GM23338 (cell line): ENCODE data around the gene DCLK1. TPM values are rescaled to one million over a fixed set of nuclear protein-coding genes. Genes with fewer than 3 reads are reported as not detected.

ENCODE experiments used
- ATAC-seq: fragments of 200-7000 bp; cut with Tn5 transposase; 3 replicates; pipeline ENCODE4 v1.9.1; 2020
- DNase-seq: peaks from one replicate; pipeline ENCODE4 v3.0.0-alpha.2; 2015; ENCODE audit warnings: low spot score
- H2AFZ ChIP-seq: fragments of 200-600 bp; sonication (generic); 2 replicates; pipeline ENCODE4 v1.8.0; 2016; ENCODE audit warnings: antibody characterized with exemption, mild to moderate bottlenecking, moderate library complexity
- H3F3A ChIP-seq: fragments of 200-600 bp; sonication (generic); replicated peaks from 2 replicates; pipeline ENCODE4 v1.8.0; 2017; ENCODE audit warnings: antibody characterized with exemption, mixed run types, low read depth
- H3K27ac ChIP-seq: fragments of 200-600 bp; sonication (generic); 2 replicates; pipeline ENCODE4 v1.6.1; 2016; ENCODE audit warnings: low read depth
- H3K27me3 ChIP-seq: fragments of 200-600 bp; sonication (generic); 2 replicates; pipeline ENCODE4 v1.8.0; 2016; ENCODE audit warnings: mild to moderate bottlenecking, mixed run types, moderate library complexity; ENCODE audit not compliant: insufficient read depth
- H3K36me3 ChIP-seq: fragments of 200-600 bp; sonication (generic); 2 replicates; pipeline ENCODE4 v1.8.0; 2016; ENCODE audit warnings: mild to moderate bottlenecking; ENCODE audit not compliant: insufficient read depth
- H3K4me1 ChIP-seq: fragments of 200-600 bp; sonication (generic); 2 replicates; pipeline ENCODE4 v1.8.0; 2016; ENCODE audit warnings: mild to moderate bottlenecking, moderate library complexity; ENCODE audit not compliant: insufficient read depth
- H3K4me2 ChIP-seq: fragments of 200-600 bp; sonication (generic); 2 replicates; pipeline ENCODE4 v1.7.1; 2017; ENCODE audit warnings: mixed run types
- H3K4me3 ChIP-seq: fragments of 200-600 bp; sonication (generic); 2 replicates; pipeline ENCODE4 v1.6.1; 2016; ENCODE audit warnings: mixed run types
- H3K79me2 ChIP-seq: fragments of 200-600 bp; sonication (generic); replicated peaks from 2 replicates; pipeline ENCODE4 v1.8.0; 2017; ENCODE audit warnings: mild to moderate bottlenecking; ENCODE audit not compliant: insufficient read depth
- H3K9me2 ChIP-seq: fragments of 200-600 bp; sonication (generic); 2 replicates; pipeline ENCODE4 v1.8.0; 2017; ENCODE audit not compliant: insufficient read depth
- H4K20me1 ChIP-seq: fragments of 200-600 bp; sonication (generic); replicated peaks from 2 replicates; pipeline ENCODE4 v1.8.0; 2017; ENCODE audit warnings: mild to moderate bottlenecking; ENCODE audit not compliant: insufficient read depth
- H3K27ac Mint-ChIP-seq: 2 replicates; pipeline ENCODE4 v1.8.0; 2020; ENCODE audit warnings: inconsistent platforms, mild to moderate bottlenecking, moderate library complexity, mixed read lengths
- H3K27me3 Mint-ChIP-seq: 3 replicates; pipeline ENCODE4 v1.8.0; 2022; ENCODE audit warnings: low read depth, mild to moderate bottlenecking, moderate library complexity, mixed read lengths, inconsistent platforms; ENCODE audit not compliant: insufficient read depth, poor library complexity
- H3K36me3 Mint-ChIP-seq: 3 replicates; pipeline ENCODE4 v1.8.0; 2021; ENCODE audit warnings: low read depth, mild to moderate bottlenecking, inconsistent platforms, moderate library complexity, mixed read lengths
- H3K4me1 Mint-ChIP-seq: 3 replicates; pipeline ENCODE4 v1.8.0; 2020; ENCODE audit warnings: mild to moderate bottlenecking, inconsistent platforms, mixed read lengths
- H3K4me3 Mint-ChIP-seq: 3 replicates; pipeline ENCODE4 v1.8.0; 2021; ENCODE audit warnings: moderate library complexity, mild to moderate bottlenecking, inconsistent platforms, mixed read lengths
- H3K9me3 Mint-ChIP-seq: 3 replicates; pipeline ENCODE4 v1.8.0; 2020; ENCODE audit warnings: moderate library complexity, mild to moderate bottlenecking, inconsistent platforms, mixed read lengths
- CTCF ChIP-seq, 2 experiments: fragments of 200-600 bp in 1 of 2; sonication (generic) in 1 of 2; conservative IDR thresholded peaks; 2 replicates each; pipeline versions ENCODE4 v1.5.1 to v1.6.1; 2016 to 2017; ENCODE audit warnings: antibody characterized with exemption in 2 of 2, low read depth in 2 of 2, mild to moderate bottlenecking in 2 of 2, moderate library complexity in 1 of 2
- JUNB ChIP-seq: IDR thresholded peaks from one replicate; pipeline ENCODE4 v1.6.1; 2016; ENCODE audit warnings: antibody characterized with exemption; ENCODE audit not compliant: unreplicated experiment
- POLR2AphosphoS5 ChIP-seq: IDR thresholded peaks from 2 replicates; pipeline ENCODE4 v1.6.1; 2016; ENCODE audit warnings: antibody characterized with exemption, low read depth
- REST ChIP-seq: IDR thresholded peaks from one replicate; pipeline ENCODE4 v1.6.1; 2018; ENCODE audit warnings: antibody characterized with exemption; ENCODE audit not compliant: unreplicated experiment
- STAT1 ChIP-seq: IDR thresholded peaks from one replicate; pipeline ENCODE4 v1.6.1; 2016; ENCODE audit warnings: antibody characterized with exemption; ENCODE audit not compliant: unreplicated experiment
- ZNF462 ChIP-seq: fragments of 250-450 bp; sonication (Bioruptor Pico); IDR thresholded peaks from 2 replicates; pipeline ENCODE4 v1.5.0; 2020; ENCODE audit warnings: mild to moderate bottlenecking, moderate library complexity
- polyA plus RNA-seq: library from polyadenylated mRNA; unstranded; fragments of >200 nt; fragmentation: Nextera tagmentation; extraction: Ambion mirVana; gene quantifications from 2 replicates; pipeline ENCODE4 v1.2.1, GENCODE V29; 2016
- total RNA-seq: library from RNA; depleted of rRNA; stranded (reverse); fragments of >200 nt; shearing (Covaris generic); gene quantifications from 2 replicates; pipeline ENCODE4 v1.2.3, GENCODE V29; 2014

The DCLK1 gene
- total and polyA plus RNA-seq, 2 experiments from 2014 or later = 13.1 to 57.7 TPM

GRCh38 chr13:36014763-36015162 is 116.4 kb downstream of the DCLK1 start (continued):
- TF ChIP-seq ZNF462 (no peak), REST (no peak), POLR2AphosphoS5 (no peak)

GRCh38 chr13:36006894-36007675 is 124.1 kb downstream of the DCLK1 start:
- no peaks in the 10 kb centered on the region for H3K79me2 ChIP-seq
- H3K9me2 ChIP-seq = no peaks in the 10 kb centered on the region
- H3K27ac ChIP-seq = no peak overlapping the region
- H3K4me3 ChIP-seq = no peak overlapping the region
- H3K27ac Mint-ChIP-seq = no peak overlapping the region
- no peaks in the 10 kb centered on the region for H4K20me1 ChIP-seq
- peaks cover 9% of the 10 kb centered on the region; the same call in 2 of the 3 replicates for H3K9me3 Mint-ChIP-seq
- H3K27me3 ChIP-seq = no peaks in the 10 kb centered on the region
- DNase-seq (no peak), ATAC-seq (no peak)
- peaks cover 2% of the 10 kb centered on the region; the same call in 1 of the 3 replicates for H3K4me1 Mint-ChIP-seq
- no peak overlapping the region for H2AFZ ChIP-seq
- peaks cover 1% of the 10 kb centered on the region for H3K27me3 Mint-ChIP-seq
- peaks cover 5% of the 10 kb centered on the region; the same call in 2 of the 3 replicates for H3K36me3 Mint-ChIP-seq
- no peaks in the 10 kb centered on the region for H3K4me1 ChIP-seq
- TF ChIP-seq CTCF (conservative IDR thresholded peaks at IDR 0.05; ENCODE audit: low read depth in 2 of 2) (no peak), STAT1 (no peak), JUNB (no peak)
- H3K4me2 ChIP-seq = no peak overlapping the region
- no peaks in the 10 kb centered on the region for H3K36me3 ChIP-seq
- no peaks in the 10 kb centered on the region for H3F3A ChIP-seq
- no peak overlapping the region for H3K4me3 Mint-ChIP-seq
